Uterus (tissue), 4 donors: Measurements from ENCODE around the gene SLC39A3. TPM values are rescaled to one million over a fixed set of nuclear protein-coding genes. Genes with fewer than 3 reads are reported as not detected.

Experiments
- DNase-seq, 2 donors: peaks; one replicate each; pipeline ENCODE4 v3.0.0-alpha.2; 2019 to 2020
- H3K27ac ChIP-seq, 2 donors: fragments of 200-600 bp; sonication (generic); 1 replicate in 1 of 2; 2 replicates in 1 of 2; pipeline ENCODE4 v1.5.1; 2016 to 2018
- H3K27me3 ChIP-seq, 2 donors: fragments of 200-600 bp; sonication (generic); one replicate each; pipeline ENCODE4 v1.5.1; 2018 to 2019; ENCODE audit warnings: control low read depth in 1 of 2
- H3K36me3 ChIP-seq, 2 donors: fragments of 200-600 bp; sonication (generic); one replicate each; pipeline ENCODE4 v1.5.1; 2019; ENCODE audit warnings: control low read depth in 1 of 2
- H3K4me1 ChIP-seq, 2 donors: fragments of 200-600 bp; sonication (generic); one replicate each; pipeline ENCODE4 v1.5.1; 2018 to 2019; ENCODE audit warnings: control low read depth in 1 of 2
- H3K4me3 ChIP-seq, 2 donors: fragments of 200-600 bp; sonication (generic); 1 replicate in 1 of 2; 2 replicates in 1 of 2; pipeline ENCODE4 v1.5.1; 2018 to 2019; ENCODE audit warnings: mild to moderate bottlenecking in 1 of 2
- H3K9me3 ChIP-seq, 2 donors: fragments of 200-600 bp; sonication (generic); one replicate each; pipeline ENCODE4 v1.5.1; 2019; ENCODE audit warnings: control low read depth in 1 of 2
- CTCF ChIP-seq, 4 experiments: fragments of 200-600 bp in 2 of 4; fragments of 450-650 bp in 2 of 4; sonication (generic) in 2 of 4; IDR thresholded peaks; one replicate each; pipeline ENCODE4 v1.5.1; 2016 to 2019; ENCODE audit warnings: antibody characterized with exemption in 4 of 4, mild to moderate bottlenecking in 2 of 4, moderate library complexity in 1 of 4
- POLR2A ChIP-seq, 2 donors: fragments of 450-650 bp; IDR thresholded peaks; one replicate each; pipeline ENCODE4 v1.6.1; 2016; ENCODE audit warnings: antibody characterized with exemption in 2 of 2, mild to moderate bottlenecking in 1 of 2, moderate library complexity in 1 of 2
- intact Hi-C: fragments of 100-400 bp; cut with DNase I; formaldehyde crosslinking; loops from one replicate; pipeline ENCODE4 v1.15.1; 2023; ENCODE audit warnings: low total_unique reads
- total RNA-seq, 4 donors: library from RNA; depleted of rRNA in 3 of 4; stranded (reverse); fragments of >200 nt in 3 of 4; gene quantifications; one replicate each; pipeline versions ENCODE4 v1.1.0 to v1.2.4, GENCODE V29; 2014 to 2023
- donor health status: DM: yes; HTN: yes; CAD: no.

Gene SLC39A3
- total RNA-seq, 4 donors from 2014 or later, result 4.7 to 138 (median 28.2) TPM

GRCh38 chr19:2693492-2694160, 46.2 kb downstream of the SLC39A3 start:
- intact Hi-C loops, result no loop called here
- Histone ChIP-seq H3K4me3 (no peak overlapping the region), H3K27ac (no peak overlapping the region)

GRCh38 chr19:2691951-2692350, 47.9 kb downstream of the SLC39A3 start:
- Histone ChIP-seq H3K36me3 (no peaks in the 10 kb centered on the region), H3K4me3 (no peak overlapping the region), H3K9me3 (no peaks in the 10 kb centered on the region), H3K4me1 (no peaks in the 10 kb centered on the region), H3K27me3 (no peaks in the 10 kb centered on the region), H3K27ac (no peak overlapping the region)
- intact Hi-C loops, result no loop called here
- TF ChIP-seq CTCF (IDR thresholded peaks at IDR 0.05) (no peak), POLR2A (IDR thresholded peaks at IDR 0.05) (no peak)
- no peak for DNase-seq

More at GRCh38 chr19:2693492-2694160, 46.2 kb downstream of the SLC39A3 start:
- no peaks in the 10 kb centered on the region for H3K9me3 ChIP-seq
- H3K27me3 ChIP-seq, result no peaks in the 10 kb centered on the region
- H3K4me1 ChIP-seq, result no peaks in the 10 kb centered on the region
- no peaks in the 10 kb centered on the region for H3K36me3 ChIP-seq
- TF ChIP-seq CTCF (IDR thresholded peaks at IDR 0.05), result no peak
- TF ChIP-seq POLR2A (IDR thresholded peaks at IDR 0.05), result no peak
- no peak for DNase-seq

DNA sequence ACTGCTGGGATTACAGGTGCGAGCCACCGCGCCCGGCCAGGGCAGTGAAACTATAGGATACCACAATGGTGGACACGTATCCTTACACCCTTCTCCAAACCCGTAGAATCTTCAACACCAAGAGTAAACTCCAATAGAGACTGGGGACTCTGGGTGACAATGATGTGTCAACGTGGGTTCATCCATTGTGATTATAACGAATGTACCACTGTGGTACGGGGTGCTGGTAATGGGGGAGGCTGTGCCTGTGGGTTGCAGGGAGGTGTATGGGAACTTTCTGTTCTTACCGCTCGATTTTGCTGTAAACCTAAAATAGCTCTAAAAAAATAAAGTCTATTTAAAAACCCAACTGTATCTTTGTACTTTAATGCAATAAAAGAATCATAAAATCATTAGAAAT, 49.0 kb downstream of the SLC39A3 start:
- TF ChIP-seq CTCF (IDR thresholded peaks at IDR 0.05), result no peak
- no peak for TF ChIP-seq POLR2A (IDR thresholded peaks at IDR 0.05)
- no peak overlapping the region for H3K4me3 ChIP-seq
- H3K9me3 ChIP-seq, result no peaks in the 10 kb centered on the region

DNA sequence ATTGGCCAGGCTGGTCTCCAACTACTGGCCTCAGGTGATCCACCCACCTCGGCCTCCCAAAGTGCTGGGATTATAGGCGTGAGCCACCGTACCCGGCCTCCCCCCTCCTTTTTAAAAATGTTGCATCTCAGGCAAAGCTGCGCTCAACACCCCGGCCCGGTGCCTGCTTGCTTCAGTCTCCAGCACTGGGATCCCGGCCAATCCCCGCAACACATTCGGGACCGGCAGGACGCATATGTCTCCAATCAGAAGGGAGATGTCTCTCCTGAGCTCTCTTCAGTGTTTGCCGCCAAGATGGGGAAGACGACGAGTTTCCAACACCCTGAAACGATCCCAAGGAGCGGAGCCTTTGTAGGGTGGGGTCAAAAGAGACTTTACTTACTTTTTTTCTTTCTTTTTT, 53.5 kb downstream of the SLC39A3 start:
- Histone ChIP-seq H3K4me3 (no peak overlapping the region), H3K27me3 (no peaks in the 10 kb centered on the region), H3K36me3 (no peaks in the 10 kb centered on the region), H3K4me1 (no peaks in the 10 kb centered on the region), H3K27ac (no peak overlapping the region), H3K9me3 (no peaks in the 10 kb centered on the region)
- TF ChIP-seq CTCF (IDR thresholded peaks at IDR 0.05) (no peak), POLR2A (IDR thresholded peaks at IDR 0.05) (no peak)
- no peak for DNase-seq
- intact Hi-C loops, result no loop called here

More for the DNA sequence above, 49.0 kb downstream of the SLC39A3 start:
- Histone ChIP-seq H3K36me3 (no peaks in the 10 kb centered on the region), H3K4me1 (no peaks in the 10 kb centered on the region), H3K27me3 (no peaks in the 10 kb centered on the region), H3K27ac (no peak overlapping the region)
- intact Hi-C loops, result no loop called here
- no peak for DNase-seq

- no peak for TF ChIP-seq CTCF (IDR thresholded peaks at IDR 0.05)
- no peak for TF ChIP-seq POLR2A (IDR thresholded peaks at IDR 0.05)
- Histone ChIP-seq H3K4me3 (no peak overlapping the region), H3K9me3 (no peaks in the 10 kb centered on the region), H3K36me3 (no peaks in the 10 kb centered on the region), H3K27me3 (no peaks in the 10 kb centered on the region), H3K27ac (no peak overlapping the region), H3K4me1 (no peaks in the 10 kb centered on the region)
- intact Hi-C loops, result no loop called here
- no peak for DNase-seq
Observed at GRCh38 chr19:2685204-2685704, 54.6 kb downstream of the SLC39A3 start.
